Mesenchymal stem cell (in vitro differentiated cells and primary cell): ENCODE results near the gene MEX3D.

Experiments
- DNase-seq: peaks from one replicate; pipeline ENCODE4 v3.0.0-alpha.2; 2013
- H2AFZ ChIP-seq: one replicate; pipeline ENCODE4 v1.6.1; 2013; ENCODE audit warnings: low read depth, mild to moderate bottlenecking, control low read depth, inconsistent platforms, low read length, moderate library complexity
- H2AK5ac ChIP-seq: 2 replicates; pipeline ENCODE4 v1.6.1; 2013; ENCODE audit warnings: low read length, moderate library complexity, mild to moderate bottlenecking, inconsistent platforms; ENCODE audit not compliant: severe bottlenecking
- H2BK120ac ChIP-seq: one replicate; pipeline ENCODE4 v1.6.1; 2013; ENCODE audit warnings: low read depth, mild to moderate bottlenecking, inconsistent platforms, low read length, moderate library complexity
- H2BK12ac ChIP-seq, 2 experiments: one replicate each; pipeline ENCODE4 v1.6.1; 2013; ENCODE audit warnings: inconsistent platforms in 2 of 2, low read length in 2 of 2, mild to moderate bottlenecking in 2 of 2, moderate library complexity in 2 of 2, control low read depth in 1 of 2
- H2BK15ac ChIP-seq: one replicate; pipeline ENCODE4 v1.6.1; 2013; ENCODE audit warnings: mild to moderate bottlenecking, low read depth, inconsistent platforms; ENCODE audit not compliant: poor library complexity, severe bottlenecking
- H2BK5ac ChIP-seq: 2 replicates; pipeline ENCODE4 v1.6.1; 2013; ENCODE audit warnings: low read depth, mild to moderate bottlenecking, low read length, control low read depth, inconsistent platforms; ENCODE audit not compliant: poor library complexity, severe bottlenecking
- H3K14ac ChIP-seq, 2 experiments: one replicate each; pipeline ENCODE4 v1.6.1; 2013; ENCODE audit warnings: inconsistent platforms in 2 of 2, low read length in 2 of 2, control low read depth in 1 of 2, mild to moderate bottlenecking in 1 of 2, moderate library complexity in 1 of 2
- H3K18ac ChIP-seq, 2 experiments: one replicate each; pipeline ENCODE4 v1.6.1; 2013; ENCODE audit warnings: inconsistent platforms in 2 of 2, low read length in 2 of 2, control low read depth in 1 of 2, low read depth in 1 of 2, mild to moderate bottlenecking in 1 of 2
- H3K23ac ChIP-seq, 2 experiments: one replicate each; pipeline ENCODE4 v1.6.1; 2013; ENCODE audit warnings: inconsistent platforms in 2 of 2, low read length in 2 of 2, mild to moderate bottlenecking in 2 of 2, moderate library complexity in 2 of 2, control low read depth in 1 of 2
- H3K27ac ChIP-seq: 2 replicates; pipeline ENCODE4 v1.5.1; 2013; ENCODE audit warnings: mild to moderate bottlenecking, moderate library complexity, low read length, control low read depth, inconsistent platforms; ENCODE audit not compliant: poor library complexity, severe bottlenecking
- H3K27me3 ChIP-seq, 2 experiments: 2 replicates each; pipeline versions ENCODE4 v1.6.1 to v1.7.0; 2013; ENCODE audit warnings: low read length in 2 of 2, mild to moderate bottlenecking in 2 of 2, moderate library complexity in 2 of 2, control low read depth in 1 of 2, inconsistent platforms in 1 of 2; ENCODE audit not compliant: control insufficient read depth in 1 of 2, insufficient read depth in 1 of 2
- H3K36me3 ChIP-seq, 2 experiments: 2 replicates each; pipeline versions ENCODE4 v1.6.1 to v1.7.0; 2013; ENCODE audit warnings: low read length in 2 of 2, control low read depth in 1 of 2, inconsistent platforms in 1 of 2, low read depth in 1 of 2, mild to moderate bottlenecking in 1 of 2; ENCODE audit not compliant: insufficient read depth in 2 of 2, control insufficient read depth in 1 of 2
- H3K4ac ChIP-seq, 2 experiments: one replicate each; pipeline ENCODE4 v1.6.1; 2013; ENCODE audit warnings: inconsistent platforms in 2 of 2, low read length in 2 of 2, mild to moderate bottlenecking in 2 of 2, moderate library complexity in 2 of 2, control low read depth in 1 of 2, low read depth in 1 of 2
- H3K4me1 ChIP-seq: 2 replicates; pipeline ENCODE4 v1.6.1; 2013; ENCODE audit warnings: low read depth, low read length, control low read depth; ENCODE audit not compliant: control insufficient read depth, insufficient read depth
- H3K4me2 ChIP-seq: 2 replicates; pipeline ENCODE4 v1.6.1; 2013; ENCODE audit warnings: low read length, mild to moderate bottlenecking, inconsistent platforms; ENCODE audit not compliant: poor library complexity, severe bottlenecking
- H3K4me3 ChIP-seq, 2 experiments: 2 replicates each; pipeline versions ENCODE4 v1.5.1 to v1.7.0; 2013; ENCODE audit warnings: low read length in 2 of 2, mild to moderate bottlenecking in 2 of 2, control low read depth in 1 of 2, low read depth in 1 of 2; ENCODE audit not compliant: insufficient read depth in 1 of 2
- H3K79me1 ChIP-seq: replicated peaks from 2 replicates; pipeline ENCODE4 v1.6.1; 2013; ENCODE audit warnings: mild to moderate bottlenecking, control low read depth, low read length, inconsistent platforms; ENCODE audit not compliant: poor library complexity, severe bottlenecking
- H3K9ac ChIP-seq: 2 replicates; pipeline ENCODE4 v1.7.0; 2013; ENCODE audit warnings: mild to moderate bottlenecking, low read length, moderate library complexity
- H3K9me3 ChIP-seq: 2 replicates; pipeline ENCODE4 v1.7.0; 2013; ENCODE audit warnings: mild to moderate bottlenecking, low read length; ENCODE audit not compliant: control insufficient read depth
- H4K8ac ChIP-seq: one replicate; pipeline ENCODE4 v1.6.1; 2013; ENCODE audit warnings: inconsistent platforms, mild to moderate bottlenecking, low read length, moderate library complexity
- H4K91ac ChIP-seq: one replicate; pipeline ENCODE4 v1.6.1; 2013; ENCODE audit warnings: mild to moderate bottlenecking, low read length, inconsistent platforms
- WGBS: methylation state at CpG from one replicate; pipeline ENCODE4 v1.1.7; 2013; ENCODE audit warnings: mixed read lengths; 5-methylcytosine and 5-hydroxymethylcytosine counted together

Gene MEX3D

DNA sequence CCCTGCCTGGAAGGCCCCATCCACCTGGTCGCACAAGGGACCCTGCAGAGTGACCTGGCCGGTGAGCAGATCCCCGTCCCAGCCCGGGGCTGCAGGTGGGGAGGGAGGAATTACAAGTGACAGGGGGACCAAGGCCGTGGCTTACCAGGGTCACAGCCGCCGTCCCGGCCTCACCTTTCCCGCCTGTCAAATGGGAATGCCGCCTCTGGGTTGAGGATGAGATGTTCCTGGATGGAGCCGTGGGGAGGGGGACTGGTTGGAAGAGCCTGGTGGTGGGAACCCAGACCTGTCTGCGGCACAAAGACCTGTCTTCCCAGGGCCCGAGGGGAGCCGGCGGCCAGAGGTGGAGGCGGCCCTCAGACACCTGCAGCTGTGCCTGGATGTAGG, 38.7 kb downstream of the MEX3D start:
- no peak overlapping the region for H3K23ac ChIP-seq
- H3K4me3 ChIP-seq, result no peak overlapping the region
- no peak overlapping the region for H2BK120ac ChIP-seq
- peaks cover 12 to 39% of the 10 kb centered on the region in 2 experiments for H3K27me3 ChIP-seq
- no peak overlapping the region for H2AFZ ChIP-seq
- H3K9me3 ChIP-seq, result no peaks in the 10 kb centered on the region
- no peak overlapping the region for H4K8ac ChIP-seq
- no peak overlapping the region for H2AK5ac ChIP-seq
- no peak for DNase-seq
- H3K18ac ChIP-seq, result no peak overlapping the region
- H2BK15ac ChIP-seq, result no peak overlapping the region
- peaks cover 5% of the 10 kb centered on the region for H3K4me1 ChIP-seq
- H3K79me1 ChIP-seq, result no peaks in the 10 kb centered on the region
- 83% methylated on average over 16 of the region's 16 CpGs for WGBS
- H2BK12ac ChIP-seq, result no peak overlapping the region
- no peak overlapping the region for H4K91ac ChIP-seq
- H3K14ac ChIP-seq, result no peak overlapping the region
- peaks cover 0 to 6% of the 10 kb centered on the region in 2 experiments for H3K36me3 ChIP-seq
- no peak overlapping the region for H3K4me2 ChIP-seq
- no peak overlapping the region for H3K4ac ChIP-seq
- H2BK5ac ChIP-seq, result no peak overlapping the region
- H3K9ac ChIP-seq, result no peak overlapping the region
- H3K27ac ChIP-seq, result no peak overlapping the region

DNA sequence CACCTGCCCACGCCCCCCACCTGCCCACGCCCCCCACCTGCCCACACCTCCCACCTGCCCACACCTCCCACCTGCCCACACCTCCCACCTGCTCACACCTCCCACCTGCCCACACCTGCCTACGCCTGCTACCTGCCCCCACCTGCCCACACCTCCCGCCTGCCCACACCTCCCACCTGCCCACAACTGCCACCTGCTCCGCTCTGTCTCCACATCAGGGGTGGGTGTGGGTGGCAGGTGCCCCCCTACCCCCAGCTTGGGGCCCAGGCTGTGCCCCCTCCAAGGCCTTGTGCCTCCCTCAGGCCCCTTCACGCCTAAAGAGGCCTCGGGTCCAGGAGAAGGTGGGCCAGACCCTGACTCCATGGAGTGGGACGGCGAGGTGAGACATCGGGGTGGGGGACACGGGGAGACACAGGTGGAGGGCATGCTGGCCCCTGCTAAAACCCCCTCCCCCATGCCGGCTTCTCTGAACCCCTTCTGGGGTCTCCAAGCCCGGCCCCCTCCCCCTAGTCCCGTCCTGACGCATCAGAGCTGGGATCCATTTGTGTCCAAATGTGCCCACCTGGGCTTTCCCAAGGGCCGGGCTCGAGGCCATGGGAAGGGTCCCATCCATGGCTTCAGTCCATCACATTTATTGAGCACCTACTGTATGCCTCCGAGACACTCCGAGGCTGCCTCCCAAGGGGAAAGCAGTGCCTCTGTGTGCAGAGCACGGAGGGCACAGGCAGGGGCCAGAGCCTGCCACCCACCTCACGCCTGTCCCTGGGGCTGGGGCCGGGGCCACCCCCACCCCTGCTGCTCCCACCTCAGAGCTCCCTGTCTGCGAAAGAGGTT, 39.3 kb downstream of the MEX3D start:
- H3K23ac ChIP-seq, result no peak overlapping the region
- H3K9me3 ChIP-seq, result no peaks in the 10 kb centered on the region
- H2BK15ac ChIP-seq, result no peak overlapping the region
- H2BK5ac ChIP-seq, result no peak overlapping the region
- no peak overlapping the region for H3K4me2 ChIP-seq
- 81% methylated on average over 21 of the region's 23 CpGs for WGBS
- H3K14ac ChIP-seq, result no peak overlapping the region
- no peak overlapping the region for H3K18ac ChIP-seq
- H3K4me3 ChIP-seq, result no peak overlapping the region
- no peak overlapping the region for H2AFZ ChIP-seq
- no peak overlapping the region for H2BK120ac ChIP-seq
- H3K4ac ChIP-seq, result no peak overlapping the region
- no peak overlapping the region for H3K9ac ChIP-seq
- H2AK5ac ChIP-seq, result no peak overlapping the region
- no peak overlapping the region for H2BK12ac ChIP-seq
- peaks cover 11% of the 10 kb centered on the region for H3K4me1 ChIP-seq
- no peak overlapping the region for H3K27ac ChIP-seq
- H4K8ac ChIP-seq, result no peak overlapping the region
- H4K91ac ChIP-seq, result no peak overlapping the region
- no peak for DNase-seq
- no peaks in the 10 kb centered on the region for H3K79me1 ChIP-seq
- peaks cover 0 to 6% of the 10 kb centered on the region in 2 experiments for H3K36me3 ChIP-seq
- peaks cover 14 to 41% of the 10 kb centered on the region in 2 experiments for H3K27me3 ChIP-seq

DNA sequence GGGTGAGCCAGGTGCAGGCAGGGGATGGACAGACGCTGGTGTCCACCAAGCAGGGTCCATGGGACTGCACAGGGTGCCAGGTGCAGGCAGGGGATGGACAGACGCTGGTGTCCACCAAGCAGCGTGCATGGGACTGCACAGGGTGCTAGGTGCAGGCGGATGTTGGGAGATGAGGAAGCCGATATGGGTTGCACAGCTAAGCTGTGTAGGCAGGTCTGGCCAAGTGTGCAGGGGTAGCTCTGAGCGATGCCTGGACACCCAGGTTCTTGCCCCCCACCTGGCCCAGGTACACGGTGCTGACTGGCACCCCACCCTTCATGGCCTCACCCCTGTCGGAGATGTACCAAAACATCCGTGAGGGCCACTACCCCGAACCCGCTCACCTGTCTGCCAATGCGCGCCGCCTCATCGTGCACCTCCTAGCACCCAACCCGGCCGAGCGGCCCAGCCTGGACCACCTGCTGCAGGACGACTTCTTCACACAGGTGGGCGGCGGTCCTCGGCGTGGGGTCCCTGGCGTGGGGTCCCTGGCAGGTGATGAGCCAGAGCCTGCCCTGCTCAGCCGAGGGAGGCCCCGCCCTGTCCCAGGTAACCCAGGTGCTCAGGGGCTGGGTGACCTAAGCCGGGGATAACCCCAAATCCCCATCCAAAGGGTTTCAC, 40.3 kb downstream of the MEX3D start:
- H2BK120ac ChIP-seq, result no peak overlapping the region
- WGBS, result 84% methylated on average over 27 of the region's 27 CpGs
- H2BK12ac ChIP-seq, result no peak overlapping the region
- H3K23ac ChIP-seq, result no peak overlapping the region
- H3K4me2 ChIP-seq, result no peak overlapping the region
- no peak overlapping the region for H3K14ac ChIP-seq
- no peak for DNase-seq
- H3K4ac ChIP-seq, result no peak overlapping the region
- H3K79me1 ChIP-seq, result no peaks in the 10 kb centered on the region
- peaks cover 23 to 50% of the 10 kb centered on the region in 2 experiments for H3K27me3 ChIP-seq
- no peak overlapping the region for H4K8ac ChIP-seq
- H2BK5ac ChIP-seq, result no peak overlapping the region
- peak overlapping the region; percentile 40 for H4K91ac ChIP-seq
- H3K4me1 ChIP-seq, result peaks cover 14% of the 10 kb centered on the region
- H3K27ac ChIP-seq, result no peak overlapping the region
- H3K18ac ChIP-seq, result no peak overlapping the region
- no peak overlapping the region for H2BK15ac ChIP-seq
- H2AK5ac ChIP-seq, result no peak overlapping the region
- H2AFZ ChIP-seq, result no peak overlapping the region
- peaks cover 0 to 6% of the 10 kb centered on the region in 2 experiments for H3K36me3 ChIP-seq
- peak overlapping the region in 1 of 2 experiments; percentile 31 for H3K4me3 ChIP-seq
- H3K9ac ChIP-seq, result no peak overlapping the region
- H3K9me3 ChIP-seq, result no peaks in the 10 kb centered on the region

DNA sequence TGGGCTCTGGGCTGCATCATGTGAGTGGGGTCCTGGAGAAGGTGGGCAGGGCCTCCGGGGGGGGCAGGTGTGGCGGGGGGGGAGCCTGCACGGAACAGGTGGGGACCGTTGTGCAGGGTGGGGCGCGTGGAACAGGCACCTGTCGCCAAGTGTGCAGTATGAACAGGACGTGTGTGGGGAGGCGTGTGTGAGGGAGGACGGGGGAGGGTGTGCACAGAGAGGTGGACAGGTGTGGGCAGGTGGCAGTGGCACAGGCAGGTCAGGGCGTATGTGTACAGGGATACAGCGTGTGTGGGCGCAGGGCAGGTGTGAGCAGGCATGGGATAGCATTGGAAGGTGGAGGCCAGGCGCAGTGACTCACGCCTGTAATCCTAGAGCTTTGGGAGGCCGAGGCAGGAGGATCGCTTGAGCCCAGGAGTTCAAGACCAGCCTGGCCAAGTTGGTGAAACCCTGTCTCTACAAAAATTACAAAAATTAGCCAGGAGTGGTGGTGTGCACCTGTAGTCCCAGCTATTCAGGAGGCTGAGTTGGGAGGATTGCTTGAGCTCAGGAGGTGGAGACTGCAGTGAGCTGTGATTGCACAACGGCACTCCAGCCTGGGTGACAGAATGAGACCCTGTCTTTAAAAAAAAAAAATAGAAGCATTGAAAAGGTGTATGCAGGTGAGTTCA, 41.0 kb downstream of the MEX3D start:
- Histone ChIP-seq H4K91ac (no peak overlapping the region), H3K4me1 (peaks cover 14% of the 10 kb centered on the region), H2AFZ (no peak overlapping the region), H2BK120ac (no peak overlapping the region), H3K9me3 (no peaks in the 10 kb centered on the region), H3K27me3 (peaks cover 26 to 55% of the 10 kb centered on the region in 2 experiments), H2BK12ac (no peak overlapping the region), H3K36me3 (peaks cover 0 to 6% of the 10 kb centered on the region in 2 experiments), H3K79me1 (no peaks in the 10 kb centered on the region), H3K9ac (no peak overlapping the region), H3K4me2 (no peak overlapping the region), H3K27ac (no peak overlapping the region), H3K4ac (no peak overlapping the region), H4K8ac (no peak overlapping the region), H2BK5ac (no peak overlapping the region), H3K4me3 (no peak overlapping the region), H3K23ac (no peak overlapping the region), H2AK5ac (no peak overlapping the region), H3K18ac (no peak overlapping the region), H3K14ac (no peak overlapping the region), H2BK15ac (no peak overlapping the region)
- DNase-seq, result no peak
- WGBS, result 82% methylated on average over 16 of the region's 18 CpGs
